Measurements from ENCODE around the gene FAM149B1.
"Not testable (repeated sequence)": the region's sequence is repeated elsewhere in the genome, so short reads cannot be mapped to it uniquely, and the experiment has no call there.

The FAM149B1 gene

DNA sequence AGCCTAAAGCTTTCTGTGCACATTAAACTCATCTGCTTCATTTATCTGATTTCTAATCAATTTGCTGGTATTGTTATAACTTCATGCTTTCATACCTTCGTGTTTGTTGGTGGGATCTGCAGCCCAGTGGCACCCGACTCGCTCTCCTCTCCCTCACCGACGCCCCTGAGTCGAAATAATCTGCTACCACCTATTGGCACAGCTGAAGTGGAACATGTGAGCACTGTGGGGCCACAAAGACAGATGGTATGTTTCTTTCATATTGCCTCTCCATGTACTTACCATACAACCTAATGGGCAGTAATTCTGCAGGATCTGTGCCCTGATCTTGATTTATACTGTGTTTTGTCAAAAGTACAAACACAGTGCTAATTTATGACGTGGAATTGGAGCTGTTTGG is 66.8 kb downstream of the FAM149B1 start:
- DNase-seq, result no peak

DNA sequence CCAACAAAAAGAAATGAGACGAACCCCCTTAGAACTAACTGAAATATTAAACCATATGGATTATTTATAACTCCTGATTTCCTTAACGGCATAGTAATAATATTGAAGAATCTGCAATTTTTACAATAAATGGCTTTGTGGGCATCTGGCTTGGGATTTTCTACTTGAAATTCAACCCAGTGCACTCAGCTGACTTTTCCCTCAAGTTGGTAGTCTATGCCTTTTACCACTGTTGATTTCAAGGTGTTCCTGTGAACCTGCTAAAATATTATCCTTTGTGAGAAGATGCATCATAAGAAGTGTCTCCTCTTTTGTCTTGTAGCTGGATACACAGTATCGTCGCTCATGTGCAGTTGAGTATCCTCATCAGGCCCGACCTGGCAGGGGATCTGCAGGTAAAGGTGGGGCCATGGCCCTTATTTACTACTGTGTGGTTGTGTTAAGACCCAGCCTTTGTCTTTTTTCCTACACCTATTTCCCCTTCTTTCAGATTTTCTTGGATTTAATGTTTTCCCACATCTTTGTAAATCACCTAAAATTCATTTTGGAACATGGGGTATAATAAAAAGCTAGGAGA is 71.2 kb downstream of the FAM149B1 start:
- no peak for DNase-seq

DNA sequence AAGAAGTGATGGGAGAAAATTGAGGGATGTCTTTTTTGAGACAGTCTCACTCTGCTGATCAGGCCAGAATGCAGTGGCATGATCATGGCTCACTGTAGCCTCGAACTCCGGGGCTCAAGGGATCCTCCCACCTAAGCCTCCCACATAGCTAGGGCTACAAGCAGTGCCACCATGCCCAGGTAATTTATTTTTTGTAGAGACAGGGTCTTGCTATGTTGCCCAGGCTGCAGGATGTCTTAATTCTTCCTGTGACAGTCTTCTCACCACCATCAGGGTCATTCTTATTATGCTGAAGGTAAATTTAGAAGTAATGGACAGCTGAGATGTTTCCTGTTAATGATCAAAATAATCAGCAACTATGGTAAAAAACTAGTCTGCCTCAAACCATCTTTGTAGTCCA is 72.0 kb downstream of the FAM149B1 start:
- DNase-seq, result no peak

DNA sequence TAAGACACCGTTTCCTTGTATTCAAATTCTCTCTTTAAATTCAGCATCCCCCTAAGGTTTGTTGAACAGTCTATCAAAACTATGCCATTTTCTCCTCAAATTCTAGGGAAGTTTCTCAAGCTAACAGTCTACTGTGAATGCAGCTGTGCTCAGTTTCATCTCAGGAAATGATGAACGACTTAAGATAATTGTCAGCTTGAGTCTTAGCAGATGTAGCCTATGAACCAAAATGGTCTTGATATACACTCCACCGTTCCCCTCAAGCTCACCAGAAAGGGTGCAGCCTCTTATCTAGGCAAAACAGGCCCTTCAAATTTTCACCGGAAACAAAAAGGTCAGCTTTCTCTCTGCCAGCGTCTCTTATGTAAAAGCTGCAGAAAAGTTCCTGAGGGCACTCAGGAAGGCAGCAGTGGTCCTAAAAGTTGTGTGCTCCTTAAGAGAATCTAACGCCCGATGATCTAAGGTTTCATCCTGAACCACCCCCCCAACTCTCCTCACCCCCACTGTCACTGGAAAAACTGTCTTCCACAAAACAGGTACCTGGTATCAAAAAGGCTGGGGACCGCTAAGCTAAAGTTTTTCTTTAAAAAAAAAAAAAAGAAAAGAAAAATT is 77.1 kb downstream of the FAM149B1 start:
- no peak for DNase-seq

DNA sequence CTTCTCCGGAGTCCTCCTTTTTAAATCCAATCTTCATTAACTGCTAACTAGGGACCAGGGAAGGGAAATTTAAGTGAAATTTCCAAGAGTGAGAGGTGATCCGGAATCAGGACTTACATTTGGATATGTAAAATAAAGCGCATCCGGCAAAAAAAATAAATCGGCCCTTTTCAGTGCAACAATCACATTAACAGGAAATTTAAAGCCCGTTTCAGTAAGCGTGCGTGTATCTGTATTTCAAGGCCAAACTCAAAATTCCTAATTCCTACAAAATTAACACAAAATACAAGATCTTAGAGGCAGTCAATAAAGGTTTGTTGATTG is 78.4 kb downstream of the FAM149B1 start:
- no peak for DNase-seq

DNA sequence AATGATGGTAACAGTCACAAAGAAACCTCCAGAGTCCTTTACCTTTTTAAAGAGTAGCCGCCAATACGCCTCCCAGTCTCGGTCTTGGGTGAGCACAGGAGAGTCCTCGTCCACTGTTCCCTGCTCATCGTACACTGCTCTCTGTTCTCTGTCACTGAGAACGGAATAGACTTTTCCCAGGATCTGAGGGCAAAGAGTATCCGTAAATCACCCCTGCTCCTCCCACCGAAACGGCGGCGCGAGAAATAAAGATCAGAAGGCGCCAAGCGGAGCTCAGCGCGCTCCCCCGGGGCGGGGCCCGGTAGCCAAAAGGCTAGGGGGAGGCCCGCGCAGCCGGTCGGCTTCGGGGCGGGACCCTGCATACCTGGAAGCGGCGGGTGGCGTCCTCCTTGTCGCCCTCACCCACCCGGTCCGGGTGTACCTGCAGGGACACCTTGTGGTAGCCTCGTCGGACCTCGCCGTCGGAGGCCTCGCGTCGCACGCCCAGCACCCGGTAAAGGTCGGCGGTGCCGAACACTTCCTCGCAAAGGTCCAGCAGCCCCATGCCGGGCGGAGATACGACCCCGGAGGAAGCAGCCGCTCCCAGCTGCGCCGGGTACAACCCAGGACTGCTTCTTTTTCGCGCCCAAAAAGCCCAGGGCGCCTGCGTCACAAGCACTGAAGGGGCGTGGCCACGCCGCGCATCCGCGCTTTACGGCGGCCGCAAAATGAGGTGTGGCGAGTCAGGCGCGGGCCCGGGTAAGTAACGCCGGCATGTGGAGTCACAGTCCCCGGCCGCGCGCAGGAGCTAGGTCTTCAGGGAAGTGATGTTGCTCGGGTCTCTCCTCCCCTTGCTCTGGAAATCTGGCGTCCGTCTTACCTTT is 79.0 kb downstream of the FAM149B1 start, which contains the start of gene DNAJC9:
TSS of gene DNAJC9 (minus strand) at position 610 of the 863 bp plus-strand sequence. CDS start at position 544, 66 bp downstream.
- peak; percentile 71 for DNase-seq

DNA sequence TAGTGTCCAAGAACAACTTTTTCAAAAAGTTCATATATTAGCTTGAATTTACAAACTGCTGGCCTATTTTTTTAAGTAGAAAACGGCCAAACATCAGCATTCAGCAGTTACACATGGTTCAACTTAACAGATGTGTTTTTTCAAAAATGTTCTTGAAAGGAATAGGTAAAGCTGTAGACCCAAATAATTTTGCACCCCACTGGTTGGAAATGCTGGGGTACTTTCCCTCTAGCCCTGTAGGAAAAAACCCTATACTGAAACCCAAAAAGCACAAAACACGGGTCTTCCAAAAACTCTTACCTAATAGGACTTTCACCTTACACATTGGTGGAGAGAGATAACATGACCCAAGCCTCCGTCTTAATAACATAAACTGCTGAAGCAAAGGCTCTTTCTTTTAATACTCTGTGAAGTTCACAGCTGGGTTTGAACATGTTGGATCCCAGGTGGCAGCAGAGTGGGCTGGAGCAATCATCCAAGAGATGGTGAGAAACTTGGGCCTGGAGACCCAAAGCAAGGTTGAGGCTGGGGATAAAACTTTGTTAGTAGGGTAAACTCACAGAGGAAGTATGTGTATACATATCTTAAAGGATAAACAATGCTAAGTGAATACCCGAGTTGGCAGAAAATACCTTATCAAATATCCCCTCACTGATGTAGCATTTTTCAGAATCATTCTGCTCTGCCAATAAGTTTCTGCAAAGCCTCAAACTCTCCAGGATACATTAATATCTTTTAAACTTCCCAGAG is 79.8 kb downstream of the FAM149B1 start:
- DNase-seq, result no peak

DNA sequence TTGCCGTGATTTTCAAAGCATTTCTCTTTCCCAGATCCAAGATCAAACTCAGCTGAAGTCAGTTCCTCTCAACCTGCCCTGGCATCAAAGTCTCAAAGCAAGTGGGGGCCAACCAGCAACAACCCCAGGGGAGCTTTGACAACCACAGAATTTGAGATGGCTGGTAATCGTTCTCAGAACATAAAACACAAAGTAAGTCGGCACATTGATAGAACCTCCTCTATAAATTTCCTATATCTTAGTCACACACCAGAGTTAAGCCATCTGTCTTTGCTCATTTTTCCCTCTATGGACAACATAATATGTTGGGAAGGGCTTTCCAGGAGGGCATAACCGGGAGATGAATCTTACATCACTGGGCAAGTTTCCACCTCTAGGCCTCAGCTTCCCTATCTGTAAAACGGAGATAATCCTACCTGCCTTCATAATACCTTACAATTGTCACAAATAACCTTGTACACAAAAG is 80.4 kb downstream of the FAM149B1 start:
- DNase-seq, result no peak

DNA sequence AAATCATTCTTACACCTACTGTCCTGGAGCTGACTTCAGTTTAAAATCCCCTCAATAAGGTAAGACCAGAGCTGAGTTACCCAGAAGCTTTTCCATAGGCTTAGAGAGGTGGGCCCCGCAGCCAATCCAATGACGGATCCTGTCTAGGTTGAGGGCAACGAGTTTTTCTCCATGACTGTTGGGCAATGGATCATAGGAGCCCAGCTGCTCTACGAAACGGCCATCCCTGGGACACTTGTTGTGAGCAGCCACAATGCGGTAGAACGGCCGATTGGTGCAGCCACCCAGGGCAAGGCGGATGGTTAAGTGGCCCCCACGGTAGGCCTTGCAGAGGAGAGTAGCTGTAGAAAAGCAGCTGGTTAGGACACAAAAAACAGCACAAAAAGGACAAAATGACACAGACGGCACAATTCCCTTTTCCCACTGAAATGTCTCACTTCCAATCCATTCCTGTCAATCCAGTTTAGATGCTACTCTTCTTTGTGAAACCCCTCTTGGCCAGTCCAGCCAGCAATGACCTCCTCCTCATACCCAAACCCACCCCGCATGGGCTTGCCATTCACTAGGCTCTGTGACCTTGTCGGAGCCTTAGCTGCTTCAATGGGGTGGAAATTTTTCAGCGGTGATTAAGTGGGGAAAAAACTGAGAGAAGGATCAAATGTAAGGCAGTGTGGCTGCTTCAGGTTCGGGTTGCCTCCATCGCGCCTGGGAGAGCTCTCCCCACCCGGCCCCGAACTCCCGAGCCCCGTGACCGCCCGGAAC is 83.9 kb downstream of the FAM149B1 start:
- no peak for DNase-seq

DNA sequence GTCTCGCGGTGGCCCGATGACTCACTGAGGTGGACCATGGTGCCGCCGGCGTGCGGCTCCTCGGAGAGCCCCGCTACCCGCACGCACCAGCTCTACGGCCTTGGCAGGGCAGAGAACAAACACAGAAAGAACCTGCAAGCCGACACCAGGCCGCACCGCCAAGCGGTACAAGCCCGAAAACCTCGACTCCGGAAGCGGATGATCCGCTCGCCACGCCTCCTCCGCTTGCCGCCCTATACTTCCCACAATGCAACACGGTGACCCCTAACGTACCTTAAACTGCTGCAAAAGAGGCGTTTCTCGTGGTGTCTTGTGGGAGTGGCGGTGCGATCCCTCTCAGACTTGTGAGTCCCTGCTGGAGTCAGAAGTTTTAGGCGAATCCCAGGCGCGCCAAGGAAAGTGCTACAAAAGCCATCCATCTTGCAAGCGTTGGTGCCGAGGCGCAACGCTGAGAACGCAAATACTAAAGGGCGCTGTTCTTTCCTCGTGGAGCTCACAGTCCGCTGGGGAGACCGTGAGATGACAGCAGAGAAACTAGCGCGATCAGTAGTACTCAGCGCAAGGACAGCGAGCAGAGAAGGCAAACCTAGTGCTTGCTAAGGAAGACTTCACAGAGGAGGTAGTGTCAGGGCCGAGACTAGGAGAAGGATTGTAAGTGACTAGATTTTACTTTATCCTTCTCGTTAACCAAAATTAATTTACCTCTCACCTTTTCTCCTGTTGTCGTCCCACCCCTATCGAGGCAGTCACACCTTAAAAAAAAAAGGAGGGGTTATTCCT is 84.7 kb downstream of the FAM149B1 start, which contains the start of gene MRPS16:
TSS of gene MRPS16 (minus strand) at position 200 of the 780 bp plus-strand sequence. CDS start at position 38, 162 bp downstream.
- DNase-seq, result peak; percentile 74

DNA sequence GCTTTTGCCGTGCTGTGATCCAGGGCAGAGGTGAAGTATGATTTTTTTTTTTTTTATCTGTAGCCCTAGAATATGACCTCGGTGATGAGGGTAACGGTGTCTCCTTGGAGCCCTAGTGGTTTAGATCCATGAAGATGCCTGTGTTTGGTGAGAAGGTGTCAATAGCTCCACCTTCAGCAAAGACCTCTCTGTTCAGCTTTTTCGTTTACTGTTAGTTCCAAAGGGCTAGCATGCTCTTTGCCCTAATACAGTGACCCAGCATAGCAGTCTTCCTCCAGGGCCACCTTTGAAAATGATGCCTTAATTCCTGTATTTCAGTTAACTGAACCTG is 85.3 kb downstream of the FAM149B1 start:
- no peak for DNase-seq

DNA sequence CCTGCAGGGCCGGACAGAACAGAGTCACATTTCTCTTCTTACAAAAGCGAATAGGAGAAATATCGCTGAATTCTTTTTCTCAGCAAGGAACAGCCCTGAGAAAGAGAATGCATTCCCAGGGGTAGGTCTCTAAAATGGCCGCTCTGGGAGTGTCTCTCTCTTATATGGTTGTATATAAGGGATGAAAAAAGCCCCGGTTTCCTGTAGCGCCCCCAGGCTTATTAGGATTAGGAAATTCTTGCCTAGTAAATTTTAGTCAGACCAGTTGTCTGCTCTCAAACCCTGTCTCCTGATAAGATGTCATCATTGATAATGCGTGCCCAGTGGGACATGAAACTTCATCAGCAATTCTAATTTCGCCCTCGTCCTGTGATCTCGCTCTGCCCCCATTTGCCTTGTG is 90.7 kb downstream of the FAM149B1 start:
- DNase-seq, result not testable (repeated sequence)

DNA sequence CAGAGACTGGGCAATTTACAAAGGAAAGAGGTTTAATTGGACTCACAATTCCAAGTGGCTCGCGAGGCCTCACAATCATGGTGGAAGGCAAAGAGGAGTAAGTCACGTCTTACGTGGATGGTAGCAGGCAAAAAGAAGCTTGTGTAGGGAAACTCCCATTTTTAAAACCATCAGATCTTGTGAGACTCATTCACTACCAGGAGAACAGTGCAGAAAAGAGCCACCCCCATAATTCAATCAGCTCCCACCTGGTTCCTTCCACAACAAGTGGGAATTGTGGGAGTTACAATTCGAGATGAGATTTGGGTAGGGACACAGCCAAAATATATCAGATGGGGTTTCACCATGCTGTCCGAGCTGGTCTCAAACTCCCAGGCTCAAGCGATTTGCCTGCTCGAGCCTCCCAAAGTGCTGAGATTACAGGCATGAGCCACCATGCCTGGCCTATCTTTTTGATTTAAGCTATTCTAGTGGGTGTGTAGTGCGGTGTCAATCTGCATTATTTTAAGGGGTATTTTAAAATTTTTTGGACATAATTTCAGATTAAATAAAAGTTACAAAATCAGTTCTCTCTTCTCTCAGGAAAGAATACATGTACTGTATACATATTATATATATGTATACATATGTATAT is 93.6 kb downstream of the FAM149B1 start:
- DNase-seq, result no peak

DNA sequence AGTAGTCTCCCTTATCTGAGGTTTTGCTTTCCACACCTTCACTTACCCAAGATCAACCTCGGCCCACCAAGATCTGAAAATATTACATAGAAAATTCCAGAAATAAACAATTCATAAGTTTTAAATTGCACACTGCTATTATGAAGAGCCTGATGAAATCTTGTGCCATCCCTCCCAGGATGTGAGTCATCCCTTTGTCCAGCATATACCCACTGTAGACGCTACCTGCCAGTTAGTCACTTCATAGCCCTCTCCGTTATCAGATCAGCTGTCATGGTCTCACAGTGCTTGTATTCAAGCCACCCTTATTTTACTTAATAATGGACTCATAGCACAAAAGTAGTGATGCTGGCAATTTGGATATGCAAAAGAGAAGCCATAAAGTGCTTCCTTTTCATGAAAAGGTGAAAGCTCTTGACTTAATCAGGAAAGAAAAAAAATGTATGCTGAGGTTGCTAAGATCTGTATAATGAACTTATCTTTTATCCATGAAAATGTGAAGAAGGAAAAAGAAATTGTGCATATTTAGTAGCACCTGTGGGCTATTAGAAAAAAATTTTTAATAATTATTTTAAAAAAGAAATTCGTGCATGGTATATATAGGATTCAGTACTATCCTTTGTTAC is 94.3 kb downstream of the FAM149B1 start:
- no peak for DNase-seq

DNA sequence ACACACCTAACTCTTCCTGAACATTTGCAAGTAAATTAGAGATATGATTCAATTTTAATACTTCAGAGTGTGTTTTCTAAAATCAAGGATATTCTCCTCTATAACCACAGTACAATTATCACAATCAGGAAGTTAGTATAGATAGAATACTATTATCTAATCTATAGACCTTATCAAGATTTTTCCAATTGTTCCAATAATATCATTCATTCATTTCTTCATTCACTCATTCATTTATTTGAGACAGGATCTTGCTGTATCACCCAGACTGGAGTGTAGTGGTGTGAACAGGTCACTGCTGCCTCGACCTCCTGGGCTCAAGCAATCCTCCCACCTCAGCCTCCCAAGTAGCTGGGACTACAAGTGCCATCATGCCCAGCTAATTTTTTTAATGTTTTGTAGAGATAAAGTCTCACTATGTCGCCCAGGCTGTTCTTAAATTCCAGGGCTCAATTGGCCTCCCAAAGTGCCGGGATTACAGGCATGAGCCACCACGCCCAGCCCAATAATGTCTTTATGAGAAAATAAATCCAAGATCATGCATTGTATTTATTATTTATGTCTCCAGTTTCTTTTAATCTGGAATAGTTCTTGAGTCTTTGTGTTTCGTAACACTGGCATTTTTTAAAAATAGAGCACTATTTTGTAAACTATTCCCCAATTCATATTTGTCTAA is 95.1 kb downstream of the FAM149B1 start:
- DNase-seq, result no peak

DNA sequence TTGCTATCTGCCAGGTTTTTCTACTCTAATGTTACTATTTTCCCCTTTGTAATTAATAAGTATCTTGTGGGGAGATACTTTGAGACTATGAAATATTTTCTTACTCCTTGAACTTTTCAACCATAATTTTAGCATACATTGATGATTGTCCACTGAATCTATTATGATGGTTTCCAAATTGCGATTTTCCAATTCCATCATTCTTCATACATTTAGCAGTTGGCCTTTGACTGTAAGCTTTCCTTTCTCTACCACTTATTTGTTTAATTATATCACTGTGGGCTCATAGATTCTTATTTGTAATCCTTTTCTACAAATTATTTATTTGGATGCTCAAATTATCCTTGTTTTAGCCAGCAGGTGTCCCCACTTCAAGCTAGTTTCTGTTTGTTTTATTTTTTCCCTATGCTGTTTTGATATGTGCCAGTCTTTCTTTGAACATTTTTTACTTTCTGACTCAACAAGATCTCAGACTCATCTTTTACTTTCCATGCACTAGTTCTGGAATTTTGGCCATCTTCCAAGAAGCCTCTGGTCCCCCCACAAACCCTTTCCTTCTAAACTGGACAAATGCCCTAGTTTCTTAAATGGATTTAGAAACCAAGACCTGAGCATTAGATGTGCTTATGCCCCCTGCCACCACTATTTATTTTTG is 95.9 kb downstream of the FAM149B1 start:
- DNase-seq, result no peak

DNA sequence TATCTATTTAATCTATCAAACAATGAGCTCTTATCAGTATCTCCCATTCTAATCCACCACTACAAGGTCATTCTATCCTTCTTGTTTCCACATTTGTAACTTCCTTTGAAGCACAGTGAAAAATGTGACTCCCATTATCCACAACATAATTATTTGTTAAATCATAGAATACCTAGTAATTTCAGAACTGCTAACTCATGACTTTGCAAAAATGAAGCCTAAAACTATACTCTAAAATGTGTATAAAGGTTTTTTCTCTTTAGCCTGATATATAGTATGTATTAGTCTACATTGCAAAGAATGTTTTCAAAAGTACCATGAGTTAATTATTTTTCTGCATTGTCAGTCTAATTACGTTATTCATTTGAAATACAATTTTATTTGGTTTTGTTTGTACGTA is 96.5 kb downstream of the FAM149B1 start:
- no peak for DNase-seq

DNA sequence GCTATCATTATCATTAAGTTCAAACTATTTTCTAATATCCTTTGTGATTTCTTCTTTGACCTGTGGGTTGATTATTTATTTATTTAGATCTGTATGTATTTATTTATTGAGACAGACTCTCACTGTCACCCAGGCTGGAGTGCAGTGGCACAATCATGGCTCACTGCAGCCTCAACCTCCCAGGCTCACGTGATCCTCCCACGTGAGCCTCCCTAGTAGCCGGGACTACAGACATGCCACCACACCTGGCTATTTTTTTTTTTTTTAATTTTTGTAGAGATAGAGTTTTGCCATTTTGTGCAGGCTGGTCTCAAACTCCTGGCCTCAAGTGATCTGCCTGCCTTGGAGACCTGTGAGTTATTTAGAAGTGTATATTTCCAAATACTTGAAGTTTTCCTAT is 113.2 kb downstream of the FAM149B1 start:
- no peak for DNase-seq

DNA sequence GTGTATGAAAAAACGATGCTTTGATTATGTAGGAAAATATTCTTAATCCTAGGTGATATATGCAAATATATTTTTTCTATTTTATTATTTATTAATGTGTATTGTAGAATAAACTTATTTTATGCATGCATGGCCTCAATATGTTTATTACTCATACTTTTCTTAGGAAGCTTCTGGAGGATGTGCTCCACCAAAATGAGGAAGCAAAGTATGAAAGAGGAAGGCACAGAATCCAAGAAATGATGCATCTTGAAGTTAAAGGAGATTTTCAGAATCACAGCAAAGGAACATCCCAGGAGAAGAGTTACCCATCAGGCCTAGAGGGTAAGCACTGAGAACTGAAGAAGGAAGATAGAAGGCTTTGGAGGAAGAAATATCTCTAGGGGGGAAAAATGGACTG is 119.5 kb downstream of the FAM149B1 start:
- DNase-seq, result no peak

DNA sequence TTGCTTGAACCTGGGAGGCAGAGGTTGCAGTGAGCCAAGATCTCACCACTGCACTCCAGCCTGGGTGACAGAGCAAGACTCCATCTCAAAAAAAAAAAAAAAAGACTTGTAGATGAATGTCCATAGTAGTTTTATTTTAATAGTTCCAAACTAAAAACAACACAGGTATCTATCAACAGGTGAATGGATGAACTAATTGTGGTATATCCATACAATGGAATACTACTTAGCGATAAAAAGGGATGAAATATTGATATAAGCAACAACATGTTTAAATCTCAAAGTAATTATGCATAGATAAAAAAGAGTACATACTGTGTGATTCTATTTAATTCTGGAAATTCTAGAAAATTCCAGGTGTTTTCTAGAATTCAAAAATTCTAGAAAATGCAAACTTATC is 122.0 kb downstream of the FAM149B1 start:
- DNase-seq, result no peak
